ENCODE data around the gene OOSP1.
"Not testable (repeated sequence)": the region's sequence is repeated elsewhere in the genome, so short reads cannot be mapped to it uniquely, and the experiment has no call there.

OOSP1 gene

GRCh38 chr11:59938132-59938531, at the start of gene OOSP1:
Gene OOSP1, plus strand, starts transcription at chr11:59938432. Its CDS starts 23 bp downstream, at chr11:59938455.
- DNase-seq: no peak

GRCh38 chr11:59891781-59892181, 46.5 kb upstream of the OOSP1 start:
- DNase-seq: no peak

GRCh38 chr11:59894616-59895015, 43.6 kb upstream of the OOSP1 start:
- no peak for DNase-seq

GRCh38 chr11:59898046-59898445, 40.2 kb upstream of the OOSP1 start:
- no peak for DNase-seq

- DNase-seq: no peak
Measured at GRCh38 chr11:59898650-59899049, 39.6 kb upstream of the OOSP1 start.

- DNase-seq: no peak
Measured at GRCh38 chr11:59899532-59899931, 38.7 kb upstream of the OOSP1 start.

GRCh38 chr11:59900366-59901126, 37.7 kb upstream of the OOSP1 start:
- DNase-seq: peak in 2 of 56 donors; percentile 0 to 1

- peak in 6 of 56 donors; percentile 2 to 19 (median 8) for DNase-seq
Measured at GRCh38 chr11:59901306-59901705, 36.9 kb upstream of the OOSP1 start.

- not testable (repeated sequence) for DNase-seq
Measured at GRCh38 chr11:59903569-59903968, 34.7 kb upstream of the OOSP1 start.

- no peak for DNase-seq
Measured at GRCh38 chr11:59918480-59918879, 19.8 kb upstream of the OOSP1 start.

GRCh38 chr11:59918987-59919589, 19.1 kb upstream of the OOSP1 start:
- no peak for DNase-seq

GRCh38 chr11:59923813-59924212, 14.4 kb upstream of the OOSP1 start:
- no peak for DNase-seq

- DNase-seq: no peak
Measured at GRCh38 chr11:59931688-59932087, 6.5 kb upstream of the OOSP1 start.

- no peak for DNase-seq
Measured at GRCh38 chr11:59938718-59939117, 486 bp downstream of the OOSP1 start.

- DNase-seq: no peak
Measured at GRCh38 chr11:59939482-59939881, 1.2 kb downstream of the OOSP1 start.

GRCh38 chr11:59941091-59941490, 2.9 kb downstream of the OOSP1 start:
- no peak for DNase-seq

- no peak for DNase-seq
Measured at GRCh38 chr11:59943997-59944714, 5.9 kb downstream of the OOSP1 start.

GRCh38 chr11:59944720-59945119, 6.5 kb downstream of the OOSP1 start:
- DNase-seq: no peak

GRCh38 chr11:59953463-59954218, 15.4 kb downstream of the OOSP1 start:
- no peak for DNase-seq

GRCh38 chr11:59954219-59954847, 16.1 kb downstream of the OOSP1 start:
- no peak for DNase-seq

GRCh38 chr11:59957094-59957493, 18.9 kb downstream of the OOSP1 start:
- DNase-seq: peak in 2 of 56 donors; percentile 2 to 50
